WTC11 (cell line): Measurements from ENCODE around the gene PBX3. TPM values are rescaled to one million over a fixed set of nuclear protein-coding genes. Genes with fewer than 3 reads are reported as not detected.

Experiments
- ATAC-seq: fragments of 200-7000 bp; cut with Tn5 transposase; 2 replicates; pipeline ENCODE4 v1.10.0; 2021; ENCODE audit warnings: mild to moderate bottlenecking, moderate library complexity
- CTCF ChIA-PET: fragments of 300-600 bp; sonication (Branson Sonifier 250); formaldehyde crosslinking; loops from one replicate; lab custom pipeline; 2021; ENCODE audit warnings: antibody characterized with exemption; lab: Charles Lee
- POLR2A ChIA-PET: fragments of 350-600 bp; sonication (Branson Sonifier 250); formaldehyde crosslinking; loops from one replicate; lab custom pipeline; 2021; ENCODE audit warnings: antibody characterized with exemption; lab: Charles Lee
- DNase-seq: peaks from one replicate; pipeline ENCODE4 v3.0.0; 2021; ENCODE audit warnings: low spot score
- H3K27ac Mint-ChIP-seq: 2 replicates; pipeline ENCODE4 v1.8.0; 2021; ENCODE audit warnings: mixed read lengths
- H3K27me3 Mint-ChIP-seq: 2 replicates; pipeline ENCODE4 v1.8.0; 2021; ENCODE audit warnings: low read depth, mild to moderate bottlenecking, moderate library complexity, mixed read lengths
- H3K36me3 Mint-ChIP-seq: 2 replicates; pipeline ENCODE4 v1.8.0; 2021; ENCODE audit warnings: mixed read lengths
- H3K4me1 Mint-ChIP-seq: 2 replicates; pipeline ENCODE4 v1.8.0; 2022; ENCODE audit warnings: mixed read lengths
- H3K4me3 Mint-ChIP-seq: 2 replicates; pipeline ENCODE4 v1.8.0; 2021; ENCODE audit warnings: mild to moderate bottlenecking, moderate library complexity, mixed read lengths
- H3K9me3 Mint-ChIP-seq: 2 replicates; pipeline ENCODE4 v1.8.0; 2021; ENCODE audit warnings: mixed read lengths
- CREB1 ChIP-seq: sonication (generic); formaldehyde crosslinking; IDR thresholded peaks from 2 replicates; pipeline ENCODE4 v1.8.0; 2023; ENCODE audit warnings: mild to moderate bottlenecking, missing genetic modification reagents
- ETV6 ChIP-seq: sonication (generic); formaldehyde crosslinking; IDR thresholded peaks from 2 replicates; pipeline ENCODE4 v1.8.1; 2022; ENCODE audit warnings: mild to moderate bottlenecking, missing genetic modification reagents
- GRHL2 ChIP-seq: fragments of 250-450 bp; sonication (Bioruptor Pico); IDR thresholded peaks from 2 replicates; pipeline ENCODE4 v1.8.0; 2022; ENCODE audit warnings: mild to moderate bottlenecking, moderate library complexity; ENCODE audit not compliant: insufficient replicate concordance, severe bottlenecking
- NFE2L1 ChIP-seq: sonication (generic); formaldehyde crosslinking; IDR thresholded peaks from 2 replicates; pipeline ENCODE4 v1.8.1; 2023; ENCODE audit warnings: missing genetic modification reagents
- ZNF219 ChIP-seq: sonication (generic); formaldehyde crosslinking; IDR thresholded peaks from 2 replicates; pipeline ENCODE4 v1.8.0; 2023; ENCODE audit warnings: missing genetic modification reagents, mild to moderate bottlenecking, borderline replicate concordance
- ZNF263 ChIP-seq: sonication (generic); formaldehyde crosslinking; IDR thresholded peaks from 2 replicates; pipeline ENCODE4 v1.8.1; 2022; ENCODE audit warnings: low read depth, mild to moderate bottlenecking, moderate library complexity, missing genetic modification reagents
- ZNF317 ChIP-seq: sonication (generic); formaldehyde crosslinking; IDR thresholded peaks from 2 replicates; pipeline ENCODE4 v1.8.1; 2023; ENCODE audit warnings: low read depth, mild to moderate bottlenecking, moderate library complexity, missing genetic modification reagents, borderline replicate concordance
- ZNF416 ChIP-seq: fragments of 250-450 bp; sonication (Bioruptor Pico); IDR thresholded peaks from 2 replicates; pipeline ENCODE4 v1.9.0; 2021; ENCODE audit warnings: mild to moderate bottlenecking, inconsistent platforms
- total RNA-seq: library from RNA; stranded (reverse); gene quantifications from 3 replicates; pipeline ENCODE4 v1.2.3, GENCODE V29; 2021
- TF ChIP-seq, protein P1 (sequence below): fragments of 250-450 bp; sonication (Bioruptor Pico); IDR thresholded peaks from 2 replicates; pipeline ENCODE4 v1.9.0; 2021; ENCODE audit warnings: mild to moderate bottlenecking, borderline replicate concordance
- TF ChIP-seq, protein P2 (sequence below): sonication (generic); formaldehyde crosslinking; IDR thresholded peaks from 2 replicates; pipeline ENCODE4 v1.8.1; 2022; ENCODE audit warnings: low read depth, mild to moderate bottlenecking, moderate library complexity, missing genetic modification reagents, borderline replicate concordance
- TF ChIP-seq, protein P3 (sequence below): sonication (generic); formaldehyde crosslinking; IDR thresholded peaks from 2 replicates; pipeline ENCODE4 v1.8.1; 2023; ENCODE audit warnings: mild to moderate bottlenecking, missing genetic modification reagents
- TF ChIP-seq, protein P4 (sequence below): sonication (generic); formaldehyde crosslinking; IDR thresholded peaks from 2 replicates; pipeline ENCODE4 v1.8.0; 2022; ENCODE audit warnings: missing genetic modification reagents
- TF ChIP-seq, protein P5 (sequence below): sonication (generic); formaldehyde crosslinking; IDR thresholded peaks from 2 replicates; pipeline ENCODE4 v1.8.1; 2023; ENCODE audit warnings: mild to moderate bottlenecking, missing genetic modification reagents, borderline replicate concordance

The PBX3 gene
- total RNA-seq, 1 experiment from 2014 or later: 48.5 TPM

DNA sequence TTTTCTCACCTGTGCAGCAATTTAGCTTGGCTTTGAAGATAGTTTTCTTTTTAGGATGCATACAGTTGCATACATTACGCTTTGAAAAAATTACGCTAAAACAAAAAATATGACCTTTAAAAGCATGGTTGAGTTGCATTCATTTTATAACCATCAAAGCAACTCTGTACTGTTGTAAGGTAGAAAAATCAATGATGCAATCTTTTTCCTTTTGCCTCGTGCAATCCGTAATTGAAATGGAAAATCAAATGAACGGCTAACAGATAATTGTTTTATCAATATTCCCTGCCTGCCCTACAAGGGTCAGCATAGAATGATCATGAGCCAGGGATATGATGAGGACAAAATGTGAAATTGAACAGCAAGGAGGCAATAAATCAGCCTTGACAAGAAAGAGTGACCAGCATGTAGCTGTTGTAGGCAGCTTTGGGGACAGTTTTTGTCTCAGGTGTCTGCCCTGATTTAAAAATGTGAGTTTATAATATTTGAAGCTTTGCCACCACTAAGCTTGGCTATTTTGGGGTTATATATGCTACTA lies 98.2 kb downstream of the PBX3 start (continued):
- TF ChIP-seq, protein P1, sequence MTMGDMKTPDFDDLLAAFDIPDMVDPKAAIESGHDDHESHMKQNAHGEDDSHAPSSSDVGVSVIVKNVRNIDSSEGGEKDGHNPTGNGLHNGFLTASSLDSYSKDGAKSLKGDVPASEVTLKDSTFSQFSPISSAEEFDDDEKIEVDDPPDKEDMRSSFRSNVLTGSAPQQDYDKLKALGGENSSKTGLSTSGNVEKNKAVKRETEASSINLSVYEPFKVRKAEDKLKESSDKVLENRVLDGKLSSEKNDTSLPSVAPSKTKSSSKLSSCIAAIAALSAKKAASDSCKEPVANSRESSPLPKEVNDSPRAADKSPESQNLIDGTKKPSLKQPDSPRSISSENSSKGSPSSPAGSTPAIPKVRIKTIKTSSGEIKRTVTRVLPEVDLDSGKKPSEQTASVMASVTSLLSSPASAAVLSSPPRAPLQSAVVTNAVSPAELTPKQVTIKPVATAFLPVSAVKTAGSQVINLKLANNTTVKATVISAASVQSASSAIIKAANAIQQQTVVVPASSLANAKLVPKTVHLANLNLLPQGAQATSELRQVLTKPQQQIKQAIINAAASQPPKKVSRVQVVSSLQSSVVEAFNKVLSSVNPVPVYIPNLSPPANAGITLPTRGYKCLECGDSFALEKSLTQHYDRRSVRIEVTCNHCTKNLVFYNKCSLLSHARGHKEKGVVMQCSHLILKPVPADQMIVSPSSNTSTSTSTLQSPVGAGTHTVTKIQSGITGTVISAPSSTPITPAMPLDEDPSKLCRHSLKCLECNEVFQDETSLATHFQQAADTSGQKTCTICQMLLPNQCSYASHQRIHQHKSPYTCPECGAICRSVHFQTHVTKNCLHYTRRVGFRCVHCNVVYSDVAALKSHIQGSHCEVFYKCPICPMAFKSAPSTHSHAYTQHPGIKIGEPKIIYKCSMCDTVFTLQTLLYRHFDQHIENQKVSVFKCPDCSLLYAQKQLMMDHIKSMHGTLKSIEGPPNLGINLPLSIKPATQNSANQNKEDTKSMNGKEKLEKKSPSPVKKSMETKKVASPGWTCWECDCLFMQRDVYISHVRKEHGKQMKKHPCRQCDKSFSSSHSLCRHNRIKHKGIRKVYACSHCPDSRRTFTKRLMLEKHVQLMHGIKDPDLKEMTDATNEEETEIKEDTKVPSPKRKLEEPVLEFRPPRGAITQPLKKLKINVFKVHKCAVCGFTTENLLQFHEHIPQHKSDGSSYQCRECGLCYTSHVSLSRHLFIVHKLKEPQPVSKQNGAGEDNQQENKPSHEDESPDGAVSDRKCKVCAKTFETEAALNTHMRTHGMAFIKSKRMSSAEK: no peak
- TF ChIP-seq CREB1 (CRISPR knock-in tag) (no peak), ETV6 (CRISPR knock-in tag) (no peak)

DNA sequence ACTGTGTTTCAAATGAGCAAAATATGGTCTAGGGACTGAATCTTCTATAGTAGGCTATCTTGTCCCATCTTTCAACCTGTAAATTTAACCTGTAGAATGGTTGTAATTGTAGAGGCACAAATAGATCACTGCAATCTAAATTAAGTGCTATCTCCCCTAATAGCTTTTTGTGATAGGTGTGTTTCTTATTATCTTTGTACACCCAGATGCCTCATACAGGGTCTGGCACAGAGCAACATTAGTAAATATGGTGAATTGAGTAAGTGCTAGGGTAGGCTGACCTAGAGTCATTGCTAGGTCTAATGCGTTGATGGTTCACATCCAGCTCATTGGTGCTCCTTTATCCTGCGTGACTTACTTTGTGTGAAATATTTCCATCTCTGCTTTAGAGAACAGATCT lies 100.6 kb downstream of the PBX3 start:
- CTCF ChIA-PET: no interaction called here

More for the DNA sequence above, 100.6 kb downstream of the PBX3 start:
- Mint-ChIP-seq H3K9me3 (peaks cover 7% of the 10 kb centered on the region), H3K36me3 (peaks cover 6% of the 10 kb centered on the region; the same call in 1 of the 2 replicates), H3K27me3 (no peaks in the 10 kb centered on the region), H3K27ac (no peak overlapping the region), H3K4me3 (no peak overlapping the region), H3K4me1 (peaks cover 32% of the 10 kb centered on the region)
- no peak for ATAC-seq
- POLR2A ChIA-PET: no interaction called here
- DNase-seq: no peak
- TF ChIP-seq ZNF317 (CRISPR knock-in tag): no peak
- TF ChIP-seq, protein P2, sequence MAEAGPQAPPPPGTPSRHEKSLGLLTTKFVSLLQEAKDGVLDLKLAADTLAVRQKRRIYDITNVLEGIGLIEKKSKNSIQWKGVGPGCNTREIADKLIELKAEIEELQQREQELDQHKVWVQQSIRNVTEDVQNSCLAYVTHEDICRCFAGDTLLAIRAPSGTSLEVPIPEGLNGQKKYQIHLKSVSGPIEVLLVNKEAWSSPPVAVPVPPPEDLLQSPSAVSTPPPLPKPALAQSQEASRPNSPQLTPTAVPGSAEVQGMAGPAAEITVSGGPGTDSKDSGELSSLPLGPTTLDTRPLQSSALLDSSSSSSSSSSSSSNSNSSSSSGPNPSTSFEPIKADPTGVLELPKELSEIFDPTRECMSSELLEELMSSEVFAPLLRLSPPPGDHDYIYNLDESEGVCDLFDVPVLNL (CRISPR knock-in tag): no peak
- no peak for TF ChIP-seq ZNF416 (CRISPR knock-in tag)
- no peak for TF ChIP-seq GRHL2
- TF ChIP-seq ZNF219: no peak
- TF ChIP-seq, protein P3, sequence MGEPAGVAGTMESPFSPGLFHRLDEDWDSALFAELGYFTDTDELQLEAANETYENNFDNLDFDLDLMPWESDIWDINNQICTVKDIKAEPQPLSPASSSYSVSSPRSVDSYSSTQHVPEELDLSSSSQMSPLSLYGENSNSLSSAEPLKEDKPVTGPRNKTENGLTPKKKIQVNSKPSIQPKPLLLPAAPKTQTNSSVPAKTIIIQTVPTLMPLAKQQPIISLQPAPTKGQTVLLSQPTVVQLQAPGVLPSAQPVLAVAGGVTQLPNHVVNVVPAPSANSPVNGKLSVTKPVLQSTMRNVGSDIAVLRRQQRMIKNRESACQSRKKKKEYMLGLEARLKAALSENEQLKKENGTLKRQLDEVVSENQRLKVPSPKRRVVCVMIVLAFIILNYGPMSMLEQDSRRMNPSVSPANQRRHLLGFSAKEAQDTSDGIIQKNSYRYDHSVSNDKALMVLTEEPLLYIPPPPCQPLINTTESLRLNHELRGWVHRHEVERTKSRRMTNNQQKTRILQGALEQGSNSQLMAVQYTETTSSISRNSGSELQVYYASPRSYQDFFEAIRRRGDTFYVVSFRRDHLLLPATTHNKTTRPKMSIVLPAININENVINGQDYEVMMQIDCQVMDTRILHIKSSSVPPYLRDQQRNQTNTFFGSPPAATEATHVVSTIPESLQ (CRISPR knock-in tag): no peak
- TF ChIP-seq NFE2L1 (CRISPR knock-in tag): no peak
- TF ChIP-seq, protein P4, sequence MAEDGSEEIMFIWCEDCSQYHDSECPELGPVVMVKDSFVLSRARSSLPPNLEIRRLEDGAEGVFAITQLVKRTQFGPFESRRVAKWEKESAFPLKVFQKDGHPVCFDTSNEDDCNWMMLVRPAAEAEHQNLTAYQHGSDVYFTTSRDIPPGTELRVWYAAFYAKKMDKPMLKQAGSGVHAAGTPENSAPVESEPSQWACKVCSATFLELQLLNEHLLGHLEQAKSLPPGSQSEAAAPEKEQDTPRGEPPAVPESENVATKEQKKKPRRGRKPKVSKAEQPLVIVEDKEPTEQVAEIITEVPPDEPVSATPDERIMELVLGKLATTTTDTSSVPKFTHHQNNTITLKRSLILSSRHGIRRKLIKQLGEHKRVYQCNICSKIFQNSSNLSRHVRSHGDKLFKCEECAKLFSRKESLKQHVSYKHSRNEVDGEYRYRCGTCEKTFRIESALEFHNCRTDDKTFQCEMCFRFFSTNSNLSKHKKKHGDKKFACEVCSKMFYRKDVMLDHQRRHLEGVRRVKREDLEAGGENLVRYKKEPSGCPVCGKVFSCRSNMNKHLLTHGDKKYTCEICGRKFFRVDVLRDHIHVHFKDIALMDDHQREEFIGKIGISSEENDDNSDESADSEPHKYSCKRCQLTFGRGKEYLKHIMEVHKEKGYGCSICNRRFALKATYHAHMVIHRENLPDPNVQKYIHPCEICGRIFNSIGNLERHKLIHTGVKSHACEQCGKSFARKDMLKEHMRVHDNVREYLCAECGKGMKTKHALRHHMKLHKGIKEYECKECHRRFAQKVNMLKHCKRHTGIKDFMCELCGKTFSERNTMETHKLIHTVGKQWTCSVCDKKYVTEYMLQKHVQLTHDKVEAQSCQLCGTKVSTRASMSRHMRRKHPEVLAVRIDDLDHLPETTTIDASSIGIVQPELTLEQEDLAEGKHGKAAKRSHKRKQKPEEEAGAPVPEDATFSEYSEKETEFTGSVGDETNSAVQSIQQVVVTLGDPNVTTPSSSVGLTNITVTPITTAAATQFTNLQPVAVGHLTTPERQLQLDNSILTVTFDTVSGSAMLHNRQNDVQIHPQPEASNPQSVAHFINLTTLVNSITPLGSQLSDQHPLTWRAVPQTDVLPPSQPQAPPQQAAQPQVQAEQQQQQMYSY (CRISPR knock-in tag): no peak
- TF ChIP-seq ZNF263: no peak
- TF ChIP-seq, protein P5, sequence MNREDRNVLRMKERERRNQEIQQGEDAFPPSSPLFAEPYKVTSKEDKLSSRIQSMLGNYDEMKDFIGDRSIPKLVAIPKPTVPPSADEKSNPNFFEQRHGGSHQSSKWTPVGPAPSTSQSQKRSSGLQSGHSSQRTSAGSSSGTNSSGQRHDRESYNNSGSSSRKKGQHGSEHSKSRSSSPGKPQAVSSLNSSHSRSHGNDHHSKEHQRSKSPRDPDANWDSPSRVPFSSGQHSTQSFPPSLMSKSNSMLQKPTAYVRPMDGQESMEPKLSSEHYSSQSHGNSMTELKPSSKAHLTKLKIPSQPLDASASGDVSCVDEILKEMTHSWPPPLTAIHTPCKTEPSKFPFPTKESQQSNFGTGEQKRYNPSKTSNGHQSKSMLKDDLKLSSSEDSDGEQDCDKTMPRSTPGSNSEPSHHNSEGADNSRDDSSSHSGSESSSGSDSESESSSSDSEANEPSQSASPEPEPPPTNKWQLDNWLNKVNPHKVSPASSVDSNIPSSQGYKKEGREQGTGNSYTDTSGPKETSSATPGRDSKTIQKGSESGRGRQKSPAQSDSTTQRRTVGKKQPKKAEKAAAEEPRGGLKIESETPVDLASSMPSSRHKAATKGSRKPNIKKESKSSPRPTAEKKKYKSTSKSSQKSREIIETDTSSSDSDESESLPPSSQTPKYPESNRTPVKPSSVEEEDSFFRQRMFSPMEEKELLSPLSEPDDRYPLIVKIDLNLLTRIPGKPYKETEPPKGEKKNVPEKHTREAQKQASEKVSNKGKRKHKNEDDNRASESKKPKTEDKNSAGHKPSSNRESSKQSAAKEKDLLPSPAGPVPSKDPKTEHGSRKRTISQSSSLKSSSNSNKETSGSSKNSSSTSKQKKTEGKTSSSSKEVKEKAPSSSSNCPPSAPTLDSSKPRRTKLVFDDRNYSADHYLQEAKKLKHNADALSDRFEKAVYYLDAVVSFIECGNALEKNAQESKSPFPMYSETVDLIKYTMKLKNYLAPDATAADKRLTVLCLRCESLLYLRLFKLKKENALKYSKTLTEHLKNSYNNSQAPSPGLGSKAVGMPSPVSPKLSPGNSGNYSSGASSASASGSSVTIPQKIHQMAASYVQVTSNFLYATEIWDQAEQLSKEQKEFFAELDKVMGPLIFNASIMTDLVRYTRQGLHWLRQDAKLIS: no peak
